Kidney epithelial cell (primary cell): ENCODE measurements around the gene NHEJ1. TPM values are rescaled to one million over a fixed set of nuclear protein-coding genes. Genes with fewer than 3 reads are reported as not detected.

Source experiments
- DNase-seq: peaks from one replicate; pipeline ENCODE4 v3.0.0-alpha.2; 2010; ENCODE audit warnings: low read depth
- H3K27me3 ChIP-seq: 2 replicates; pipeline ENCODE4 v1.6.0; 2011; ENCODE audit warnings: low read length; ENCODE audit not compliant: control insufficient read depth, insufficient read depth
- H3K36me3 ChIP-seq: 2 replicates; pipeline ENCODE4 v1.5.1; 2011; ENCODE audit warnings: low read length; ENCODE audit not compliant: control insufficient read depth, insufficient read depth
- H3K4me3 ChIP-seq: 2 replicates; pipeline ENCODE4 v1.5.1; 2011; ENCODE audit warnings: low read depth, mild to moderate bottlenecking, control low read depth, low read length
- CTCF ChIP-seq: IDR thresholded peaks from 2 replicates; pipeline ENCODE4 v1.5.1; 2011; ENCODE audit warnings: mild to moderate bottlenecking, moderate library complexity, low read length, control low read depth, inconsistent platforms; ENCODE audit not compliant: insufficient read depth, poor library complexity, severe bottlenecking
- total RNA-seq: library from RNA; depleted of rRNA; stranded (reverse); fragments of >200 nt; gene quantifications from 2 replicates; pipeline ENCODE4 v1.2.3, GENCODE V29; 2015

Gene NHEJ1
- total RNA-seq, 1 donor from 2014 or later = 16.1 TPM

DNA sequence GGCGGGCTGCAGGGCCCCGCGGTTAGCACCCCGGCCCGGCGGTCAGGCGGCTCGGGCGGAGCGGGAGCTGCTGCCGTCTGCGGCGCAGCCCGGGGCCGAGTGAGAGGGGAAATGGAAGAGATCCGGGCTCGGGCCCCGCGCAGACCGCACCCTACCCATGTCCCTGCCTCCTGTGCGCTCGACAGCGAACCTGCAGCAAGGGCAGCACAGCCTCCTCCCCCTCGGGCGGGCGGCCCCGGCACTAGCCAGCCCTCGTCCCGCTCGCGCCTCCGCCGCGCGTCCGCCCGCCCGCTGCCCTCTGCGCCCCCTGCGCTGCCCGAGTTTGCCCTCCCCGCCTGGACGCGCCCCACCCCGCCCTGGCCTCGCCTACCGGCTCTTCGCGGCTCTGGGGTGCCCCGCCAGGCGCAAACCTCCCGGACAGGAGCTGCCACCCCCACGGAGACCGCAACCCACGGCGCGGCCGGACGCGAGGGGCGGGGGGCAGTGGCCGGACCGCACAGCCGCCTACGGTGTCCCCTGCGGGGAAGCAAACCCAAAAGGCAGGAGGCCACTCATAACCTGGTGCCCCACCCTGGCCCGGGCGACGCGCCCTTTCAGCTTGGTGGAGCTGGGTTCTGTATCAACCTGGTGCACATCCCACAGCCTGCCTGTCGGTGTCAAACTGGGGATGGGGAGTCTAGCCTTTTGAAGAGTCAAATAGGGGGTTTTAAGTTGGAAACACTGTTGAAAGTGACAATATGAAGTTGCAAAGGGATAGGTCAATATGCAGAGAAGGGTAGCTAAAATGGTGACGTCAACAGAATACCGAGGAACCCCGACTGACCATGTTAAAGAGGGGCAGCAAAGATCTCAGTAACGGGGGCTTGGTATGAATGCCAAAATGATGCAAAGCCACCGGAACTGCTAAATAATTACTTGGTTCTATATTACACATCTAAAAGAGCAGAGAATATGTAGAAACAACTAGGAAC is 99.5 kb downstream of the NHEJ1 start, which contains the start of gene IHH:
Gene IHH (minus strand): TSS at position 101 of the 971 bp plus-strand sequence. CDS start 454 bp downstream, outside the sequence.
- H3K27me3 ChIP-seq = peaks cover 65% of the 10 kb centered on the region
- H3K4me3 ChIP-seq = no peak within 1 kb of the TSS
- DNase-seq = no peak

GRCh38 chr2:219059725-219060682 is 100.6 kb downstream of the NHEJ1 start:
- H3K36me3 ChIP-seq = no peaks in the 10 kb centered on the region
- H3K4me3 ChIP-seq = no peak overlapping the region
- TF ChIP-seq CTCF = no peak
- H3K27me3 ChIP-seq = peaks cover 77% of the 10 kb centered on the region
- DNase-seq = no peak

More for the DNA sequence above, 99.5 kb downstream of the NHEJ1 start, which contains the start of gene IHH:
- no peaks in the 10 kb centered on the region for H3K36me3 ChIP-seq
- TF ChIP-seq CTCF = no peak

GRCh38 chr2:219059375-219059724 is 101.3 kb downstream of the NHEJ1 start:
- Histone ChIP-seq H3K36me3 (no peaks in the 10 kb centered on the region), H3K4me3 (no peak overlapping the region), H3K27me3 (peaks cover 83% of the 10 kb centered on the region)
- TF ChIP-seq CTCF = no peak
- no peak for DNase-seq

DNA sequence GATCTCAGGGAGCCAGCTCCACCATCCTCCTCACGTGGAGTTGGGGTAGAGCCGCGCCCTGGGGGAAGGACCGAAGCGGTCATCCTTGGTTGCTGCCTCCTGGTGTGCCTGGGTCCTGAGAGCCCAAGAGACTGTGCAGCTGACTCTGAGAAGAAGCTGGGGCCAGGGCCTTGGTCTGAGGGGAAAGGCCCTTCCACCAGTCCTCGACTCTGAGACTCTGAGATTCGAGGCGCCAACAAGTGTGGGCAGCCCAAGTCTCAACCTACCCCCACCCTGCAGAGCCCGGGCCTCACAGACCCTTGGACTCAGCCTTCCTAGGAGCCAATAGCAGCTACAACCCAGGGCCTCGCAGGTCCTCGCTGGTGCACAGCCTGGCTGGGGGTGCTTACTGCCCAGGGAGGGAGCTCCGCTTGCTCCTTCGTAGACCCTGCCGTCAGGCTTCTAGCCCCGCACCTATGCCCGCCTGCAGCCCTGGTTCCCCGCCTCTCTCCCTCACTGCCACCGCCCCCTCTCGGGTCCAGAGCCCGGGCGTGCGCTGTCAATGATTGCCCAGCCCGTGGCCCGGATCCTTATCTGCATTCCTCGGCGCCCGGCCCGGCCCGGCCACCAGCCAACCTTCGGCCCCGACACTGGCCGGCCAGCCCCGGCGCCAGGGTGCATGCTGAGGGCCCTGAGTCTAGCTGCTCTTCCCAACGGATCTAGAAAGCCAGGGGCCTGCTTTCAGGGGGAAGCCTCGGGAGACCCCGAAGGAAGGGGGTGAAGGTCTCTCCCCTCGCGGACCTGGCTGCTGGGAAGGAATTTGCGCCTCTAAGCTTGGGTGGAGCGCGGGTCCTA is 101.9 kb downstream of the NHEJ1 start:
- no peak for TF ChIP-seq CTCF
- Histone ChIP-seq H3K27me3 (peaks cover 83% of the 10 kb centered on the region), H3K4me3 (no peak overlapping the region), H3K36me3 (no peaks in the 10 kb centered on the region)
- no peak for DNase-seq
